Muscle layer of colon (tissue), 2 donors: ENCODE measurements around the gene PMAIP1.

ENCODE experiments used
- H3K27ac ChIP-seq: one replicate; pipeline ENCODE4 v1.7.0; 2013; ENCODE audit warnings: low read depth, mild to moderate bottlenecking, low read length, moderate library complexity
- H3K27me3 ChIP-seq, 2 donors: one replicate each; pipeline ENCODE4 v1.7.0; 2013; ENCODE audit warnings: low read length in 2 of 2, mild to moderate bottlenecking in 2 of 2; ENCODE audit not compliant: insufficient read depth in 2 of 2, control insufficient read depth in 1 of 2
- H3K36me3 ChIP-seq: one replicate; pipeline ENCODE4 v1.7.0; 2013; ENCODE audit warnings: mild to moderate bottlenecking, low read length; ENCODE audit not compliant: insufficient read depth
- H3K4me1 ChIP-seq: one replicate; pipeline ENCODE4 v1.7.0; 2013; ENCODE audit warnings: mild to moderate bottlenecking, low read length; ENCODE audit not compliant: insufficient read depth
- H3K4me3 ChIP-seq, 2 donors: one replicate each; pipeline ENCODE4 v1.7.0; 2013; ENCODE audit warnings: low read length in 2 of 2, low read depth in 1 of 2, mild to moderate bottlenecking in 1 of 2, moderate library complexity in 1 of 2
- H3K9ac ChIP-seq: one replicate; pipeline ENCODE4 v1.7.0; 2013; ENCODE audit warnings: low read length
- H3K9me3 ChIP-seq: one replicate; pipeline ENCODE4 v1.7.0; 2013; ENCODE audit warnings: mild to moderate bottlenecking, low read length
- donor health status: abdominal sarcoma.
- donor health status: Adenocarcinoma of cecum.

PMAIP1 gene

GRCh38 chr18:59941331-59941730 lies 41.5 kb downstream of the PMAIP1 start:
- Histone ChIP-seq H3K4me1 (no peaks in the 10 kb centered on the region), H3K27me3 (no peaks in the 10 kb centered on the region), H3K4me3 (no peak overlapping the region), H3K36me3 (no peaks in the 10 kb centered on the region), H3K27ac (no peak overlapping the region), H3K9ac (no peak overlapping the region), H3K9me3 (no peaks in the 10 kb centered on the region)

- H3K27ac ChIP-seq = no peak overlapping the region
- no peaks in the 10 kb centered on the region for H3K9me3 ChIP-seq
- H3K4me3 ChIP-seq = no peak overlapping the region
- no peaks in the 10 kb centered on the region for H3K27me3 ChIP-seq
- H3K9ac ChIP-seq = no peak overlapping the region
- H3K36me3 ChIP-seq = no peaks in the 10 kb centered on the region
- H3K4me1 ChIP-seq = no peaks in the 10 kb centered on the region
Measured at GRCh38 chr18:59942601-59943000, 42.8 kb downstream of the PMAIP1 start.

- H3K4me3 ChIP-seq = no peak overlapping the region
- no peaks in the 10 kb centered on the region for H3K4me1 ChIP-seq
- H3K9me3 ChIP-seq = no peaks in the 10 kb centered on the region
- no peaks in the 10 kb centered on the region for H3K27me3 ChIP-seq
- no peak overlapping the region for H3K27ac ChIP-seq
- no peaks in the 10 kb centered on the region for H3K36me3 ChIP-seq
- H3K9ac ChIP-seq = no peak overlapping the region
Measured at GRCh38 chr18:59945544-59945943, 45.7 kb downstream of the PMAIP1 start.

GRCh38 chr18:59950215-59950944 lies 50.6 kb downstream of the PMAIP1 start:
- Histone ChIP-seq H3K9ac (no peak overlapping the region), H3K4me1 (no peaks in the 10 kb centered on the region), H3K27me3 (no peaks in the 10 kb centered on the region), H3K36me3 (no peaks in the 10 kb centered on the region), H3K27ac (no peak overlapping the region), H3K9me3 (no peaks in the 10 kb centered on the region), H3K4me3 (no peak overlapping the region)

- H3K4me3 ChIP-seq = no peak overlapping the region
- no peaks in the 10 kb centered on the region for H3K27me3 ChIP-seq
- no peak overlapping the region for H3K9ac ChIP-seq
- no peaks in the 10 kb centered on the region for H3K4me1 ChIP-seq
- no peaks in the 10 kb centered on the region for H3K36me3 ChIP-seq
- H3K9me3 ChIP-seq = no peaks in the 10 kb centered on the region
- H3K27ac ChIP-seq = no peak overlapping the region
Measured at GRCh38 chr18:59951591-59951990, 51.8 kb downstream of the PMAIP1 start.

GRCh38 chr18:59952283-59953007 lies 52.6 kb downstream of the PMAIP1 start:
- no peaks in the 10 kb centered on the region for H3K36me3 ChIP-seq
- H3K4me1 ChIP-seq = no peaks in the 10 kb centered on the region
- no peaks in the 10 kb centered on the region for H3K9me3 ChIP-seq
- no peak overlapping the region for H3K27ac ChIP-seq
- no peaks in the 10 kb centered on the region for H3K27me3 ChIP-seq
- H3K4me3 ChIP-seq = no peak overlapping the region
- no peak overlapping the region for H3K9ac ChIP-seq
